ENCODE results near the gene MB21D2.

- TF ChIP-seq CTCF (IDR thresholded peaks at IDR 0.05 in 8 of 11, conservative IDR thresholded peaks at IDR 0.05 in 3 of 11) (no peak), POLR2AphosphoS5 (IDR thresholded peaks at IDR 0.05) (no peak), POLR2A (IDR thresholded peaks at IDR 0.05) (no peak)
These were observed 10.7 kb downstream of the MB21D2 start for GRCh38 chr3:192906940-192907339.
